Glutamatergic neuron (in vitro differentiated cells): ENCODE measurements around the gene DOCK1. TPM values are rescaled to one million over a fixed set of nuclear protein-coding genes. Genes with fewer than 3 reads are reported as not detected.

Experiments
- DNase-seq: peaks from one replicate; pipeline ENCODE4 v3.0.0; 2022
- H3K27ac Mint-ChIP-seq: one replicate; pipeline ENCODE4 v1.8.0; 2020; ENCODE audit warnings: mild to moderate bottlenecking, mixed read lengths, inconsistent platforms; ENCODE audit not compliant: unreplicated experiment
- H3K27me3 Mint-ChIP-seq: one replicate; pipeline ENCODE4 v1.8.0; 2020; ENCODE audit warnings: mild to moderate bottlenecking, moderate library complexity, mixed read lengths, inconsistent platforms; ENCODE audit not compliant: unreplicated experiment
- H3K36me3 Mint-ChIP-seq: one replicate; pipeline ENCODE4 v1.8.0; 2020; ENCODE audit warnings: mild to moderate bottlenecking, mixed read lengths, inconsistent platforms; ENCODE audit not compliant: unreplicated experiment
- H3K4me1 Mint-ChIP-seq: one replicate; pipeline ENCODE4 v1.8.0; 2020; ENCODE audit warnings: mild to moderate bottlenecking, low read depth, mixed read lengths, inconsistent platforms; ENCODE audit not compliant: unreplicated experiment
- H3K4me3 Mint-ChIP-seq: one replicate; pipeline ENCODE4 v1.8.0; 2020; ENCODE audit warnings: mild to moderate bottlenecking, mixed read lengths, inconsistent platforms; ENCODE audit not compliant: unreplicated experiment
- H3K9me3 Mint-ChIP-seq: one replicate; pipeline ENCODE4 v1.8.0; 2020; ENCODE audit warnings: mild to moderate bottlenecking, moderate library complexity, mixed read lengths, inconsistent platforms; ENCODE audit not compliant: unreplicated experiment
- total RNA-seq: library from RNA; stranded (reverse); fragmentation: NEBNext Ultra II Directional; extraction: Animal tissue kit (Norgen Biotek cat#: 25700); gene quantifications from one replicate; pipeline ENCODE4 v1.2.1, GENCODE V29; 2021; ENCODE audit not compliant: unreplicated experiment
- TF ChIP-seq, protein P1 (sequence below): fragments of 200-600 bp; sonication (generic); IDR thresholded peaks from one replicate; pipeline ENCODE4 v1.5.0; 2021; ENCODE audit not compliant: partially characterized antibody, unreplicated experiment

DOCK1 gene
- total RNA-seq, 1 donor from 2014 or later: 19.7 TPM

GRCh38 chr10:127079392-127079791, 174.2 kb downstream of the DOCK1 start:
- H3K27ac Mint-ChIP-seq: no peak overlapping the region
- no peaks in the 10 kb centered on the region for H3K9me3 Mint-ChIP-seq
- H3K36me3 Mint-ChIP-seq: peaks cover 9% of the 10 kb centered on the region
- no peak overlapping the region for H3K4me3 Mint-ChIP-seq
- TF ChIP-seq, protein P1, sequence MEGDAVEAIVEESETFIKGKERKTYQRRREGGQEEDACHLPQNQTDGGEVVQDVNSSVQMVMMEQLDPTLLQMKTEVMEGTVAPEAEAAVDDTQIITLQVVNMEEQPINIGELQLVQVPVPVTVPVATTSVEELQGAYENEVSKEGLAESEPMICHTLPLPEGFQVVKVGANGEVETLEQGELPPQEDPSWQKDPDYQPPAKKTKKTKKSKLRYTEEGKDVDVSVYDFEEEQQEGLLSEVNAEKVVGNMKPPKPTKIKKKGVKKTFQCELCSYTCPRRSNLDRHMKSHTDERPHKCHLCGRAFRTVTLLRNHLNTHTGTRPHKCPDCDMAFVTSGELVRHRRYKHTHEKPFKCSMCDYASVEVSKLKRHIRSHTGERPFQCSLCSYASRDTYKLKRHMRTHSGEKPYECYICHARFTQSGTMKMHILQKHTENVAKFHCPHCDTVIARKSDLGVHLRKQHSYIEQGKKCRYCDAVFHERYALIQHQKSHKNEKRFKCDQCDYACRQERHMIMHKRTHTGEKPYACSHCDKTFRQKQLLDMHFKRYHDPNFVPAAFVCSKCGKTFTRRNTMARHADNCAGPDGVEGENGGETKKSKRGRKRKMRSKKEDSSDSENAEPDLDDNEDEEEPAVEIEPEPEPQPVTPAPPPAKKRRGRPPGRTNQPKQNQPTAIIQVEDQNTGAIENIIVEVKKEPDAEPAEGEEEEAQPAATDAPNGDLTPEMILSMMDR: no peak
- DNase-seq: no peak
- peaks cover 4% of the 10 kb centered on the region for H3K27me3 Mint-ChIP-seq
- H3K4me1 Mint-ChIP-seq: no peaks in the 10 kb centered on the region

DNA sequence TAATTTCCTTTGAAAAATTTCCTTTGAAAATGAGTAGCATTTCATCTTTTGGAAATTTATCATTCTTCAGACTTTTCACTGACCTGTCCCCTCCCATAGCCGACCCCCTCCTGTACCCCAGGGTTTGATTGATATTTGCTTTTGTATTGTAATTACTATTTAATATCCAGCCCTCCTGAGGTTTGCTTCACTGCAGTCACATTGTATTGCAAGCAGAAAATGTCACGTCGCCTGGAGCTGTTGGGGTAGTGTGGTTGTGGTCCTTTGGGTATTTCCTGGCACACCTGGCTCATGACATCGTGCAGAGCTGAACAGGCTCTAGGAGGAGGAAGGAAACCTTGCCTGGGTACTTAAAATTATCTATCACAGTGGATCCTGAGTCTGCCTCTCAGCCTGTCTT, 175.1 kb downstream of the DOCK1 start:
- no peaks in the 10 kb centered on the region for H3K9me3 Mint-ChIP-seq
- no peak overlapping the region for H3K27ac Mint-ChIP-seq
- H3K27me3 Mint-ChIP-seq: peaks cover 4% of the 10 kb centered on the region
- DNase-seq: no peak
- TF ChIP-seq, protein P1: no peak
- H3K36me3 Mint-ChIP-seq: peaks cover 9% of the 10 kb centered on the region
- no peaks in the 10 kb centered on the region for H3K4me1 Mint-ChIP-seq
- no peak overlapping the region for H3K4me3 Mint-ChIP-seq

GRCh38 chr10:127081851-127082345, 176.7 kb downstream of the DOCK1 start:
- H3K4me1 Mint-ChIP-seq: no peaks in the 10 kb centered on the region
- peaks cover 4% of the 10 kb centered on the region for H3K27me3 Mint-ChIP-seq
- TF ChIP-seq, protein P1: no peak
- no peak overlapping the region for H3K4me3 Mint-ChIP-seq
- H3K36me3 Mint-ChIP-seq: peaks cover 9% of the 10 kb centered on the region
- H3K27ac Mint-ChIP-seq: no peak overlapping the region
- no peaks in the 10 kb centered on the region for H3K9me3 Mint-ChIP-seq
- DNase-seq: no peak

GRCh38 chr10:127082651-127083050, 177.4 kb downstream of the DOCK1 start:
- Mint-ChIP-seq H3K36me3 (peaks cover 9% of the 10 kb centered on the region), H3K9me3 (no peaks in the 10 kb centered on the region), H3K4me1 (no peaks in the 10 kb centered on the region), H3K4me3 (no peak overlapping the region), H3K27me3 (peaks cover 4% of the 10 kb centered on the region), H3K27ac (no peak overlapping the region)
- no peak for DNase-seq
- TF ChIP-seq, protein P1: no peak

- Mint-ChIP-seq H3K4me3 (no peak overlapping the region), H3K27ac (no peak overlapping the region), H3K9me3 (no peaks in the 10 kb centered on the region), H3K4me1 (no peaks in the 10 kb centered on the region), H3K27me3 (peaks cover 4% of the 10 kb centered on the region), H3K36me3 (peaks cover 9% of the 10 kb centered on the region)
- TF ChIP-seq, protein P1: no peak
- no peak for DNase-seq
Measured at GRCh38 chr10:127085957-127086356, 180.7 kb downstream of the DOCK1 start.
